Adrenal gland (tissue), 5 donors: ENCODE results near the gene GLDC.

Source experiments
- POLR2A ChIP-seq, 2 donors: fragments of 450-650 bp; IDR thresholded peaks; one replicate each; pipeline ENCODE4 v1.6.1; 2017; ENCODE audit warnings: antibody characterized with exemption in 2 of 2, mild to moderate bottlenecking in 2 of 2, moderate library complexity in 1 of 2
- TF ChIP-seq, protein P1 (sequence below), 6 experiments: fragments of 450-650 bp in 4 of 6; fragments of 200-600 bp in 2 of 6; sonication (generic) in 1 of 6; IDR thresholded peaks; 1 replicate in 5 of 6; 2 replicates in 1 of 6; pipeline versions ENCODE4 v1.5.1 to v1.8.0; 2016 to 2021; ENCODE audit warnings: antibody characterized with exemption in 6 of 6, mild to moderate bottlenecking in 2 of 6, moderate library complexity in 1 of 6
- donor health status: DM: no; HTN: no; CAD: no.

GRCh38 chr9:6680797-6681146 is 35.2 kb upstream of the GLDC start:
- TF ChIP-seq POLR2A (IDR thresholded peaks at IDR 0.05): no peak
- TF ChIP-seq, protein P1, sequence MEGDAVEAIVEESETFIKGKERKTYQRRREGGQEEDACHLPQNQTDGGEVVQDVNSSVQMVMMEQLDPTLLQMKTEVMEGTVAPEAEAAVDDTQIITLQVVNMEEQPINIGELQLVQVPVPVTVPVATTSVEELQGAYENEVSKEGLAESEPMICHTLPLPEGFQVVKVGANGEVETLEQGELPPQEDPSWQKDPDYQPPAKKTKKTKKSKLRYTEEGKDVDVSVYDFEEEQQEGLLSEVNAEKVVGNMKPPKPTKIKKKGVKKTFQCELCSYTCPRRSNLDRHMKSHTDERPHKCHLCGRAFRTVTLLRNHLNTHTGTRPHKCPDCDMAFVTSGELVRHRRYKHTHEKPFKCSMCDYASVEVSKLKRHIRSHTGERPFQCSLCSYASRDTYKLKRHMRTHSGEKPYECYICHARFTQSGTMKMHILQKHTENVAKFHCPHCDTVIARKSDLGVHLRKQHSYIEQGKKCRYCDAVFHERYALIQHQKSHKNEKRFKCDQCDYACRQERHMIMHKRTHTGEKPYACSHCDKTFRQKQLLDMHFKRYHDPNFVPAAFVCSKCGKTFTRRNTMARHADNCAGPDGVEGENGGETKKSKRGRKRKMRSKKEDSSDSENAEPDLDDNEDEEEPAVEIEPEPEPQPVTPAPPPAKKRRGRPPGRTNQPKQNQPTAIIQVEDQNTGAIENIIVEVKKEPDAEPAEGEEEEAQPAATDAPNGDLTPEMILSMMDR (IDR thresholded peaks at IDR 0.05): no peak
